Stimulated activated CD4-positive, alpha-beta T cell treated with anti-CD3 and anti-CD28 coated beads, TNF-alpha, amount 100 ng/mL, for 24 hours (primary cell): ENCODE results near the gene CREBRF.
"Not testable (repeated sequence)": the region's sequence is repeated elsewhere in the genome, so short reads cannot be mapped to it uniquely, and the experiment has no call there.

Experiments
- DNase-seq, 3 experiments: peaks; one replicate each; pipeline ENCODE4 v3.0.0-alpha.2; 2020; ENCODE audit warnings: low read depth in 3 of 3

Gene CREBRF

GRCh38 chr5:173035904-173036707 is 20.0 kb upstream of the CREBRF start:
- peak in 1 of 3 experiments; percentile 57 for DNase-seq

- no peak for DNase-seq
Observed at GRCh38 chr5:173039188-173039587, 17.0 kb upstream of the CREBRF start.

- DNase-seq: no peak
Observed at GRCh38 chr5:173039964-173040363, 16.2 kb upstream of the CREBRF start.

GRCh38 chr5:173041881-173042762 is 14.0 kb upstream of the CREBRF start:
- no peak for DNase-seq

GRCh38 chr5:173042763-173043107 is 13.4 kb upstream of the CREBRF start:
- no peak for DNase-seq

GRCh38 chr5:173045474-173045873 is 10.7 kb upstream of the CREBRF start:
- no peak for DNase-seq

GRCh38 chr5:173047096-173047837 is 8.9 kb upstream of the CREBRF start:
- DNase-seq: not testable (repeated sequence)

- no peak for DNase-seq
Observed at GRCh38 chr5:173047838-173048105, 8.4 kb upstream of the CREBRF start.

GRCh38 chr5:173050791-173051190 is 5.4 kb upstream of the CREBRF start:
- no peak for DNase-seq

- no peak for DNase-seq
Observed at GRCh38 chr5:173051746-173052145, 4.4 kb upstream of the CREBRF start.

- no peak for DNase-seq
Observed at GRCh38 chr5:173053041-173053440, 3.1 kb upstream of the CREBRF start.

- DNase-seq: no peak
Observed at GRCh38 chr5:173055042-173055721, 970 bp upstream of the CREBRF start.

GRCh38 chr5:173055722-173055982 is 500 bp upstream of the CREBRF start:
- DNase-seq: no peak

- DNase-seq: peak in 1 of 3 experiments; percentile 79
Observed at GRCh38 chr5:173056783-173057061, 570 bp downstream of the CREBRF start.

GRCh38 chr5:173057062-173057924 is 1.1 kb downstream of the CREBRF start:
- DNase-seq: peak; percentile 98 to 100 (median 99)

- DNase-seq: no peak
Observed at GRCh38 chr5:173062141-173062540, 6.0 kb downstream of the CREBRF start.

- no peak for DNase-seq
Observed at GRCh38 chr5:173065155-173065554, 9.0 kb downstream of the CREBRF start.

- no peak for DNase-seq
Observed at GRCh38 chr5:173069671-173070070, 13.5 kb downstream of the CREBRF start.

GRCh38 chr5:173075137-173075843 is 19.1 kb downstream of the CREBRF start:
- DNase-seq: no peak

GRCh38 chr5:173075970-173076369 is 19.8 kb downstream of the CREBRF start:
- no peak for DNase-seq

GRCh38 chr5:173076471-173076870 is 20.3 kb downstream of the CREBRF start:
- DNase-seq: not testable (repeated sequence)
